GM12878 (cell line): Measurements from ENCODE around the gene PLB1. TPM values are rescaled to one million over a fixed set of nuclear protein-coding genes. Genes with fewer than 3 reads are reported as not detected.

Experiments
- ATAC-seq: fragments of 200-7000 bp; cut with Tn5 transposase; 3 replicates; pipeline ENCODE4 v1.9.1; 2020; ENCODE audit warnings: mild to moderate bottlenecking, moderate library complexity
- BruUV-seq: library from RNA; stranded (reverse); fragments of 400-500 nt; replicated peaks from 2 replicates; lab custom pipeline; 2021; lab: Mats Ljungman, UMichigan
- CTCF ChIA-PET: fragments of 300-600 bp; sonication (Branson Sonifier 250); formaldehyde crosslinking; extraction: SDS; loops from one replicate; lab custom pipeline; 2021; ENCODE audit warnings: inconsistent platforms; lab: Yijun Ruan, JAX
- POLR2A ChIA-PET: fragments of 350-600 bp; formaldehyde crosslinking; extraction: SDS; loops from one replicate; lab custom pipeline; 2021; ENCODE audit warnings: inconsistent platforms; lab: Charles Lee
- RAD21 ChIA-PET: fragments of 300-600 bp; sonication (Branson Sonifier 250); formaldehyde crosslinking; loops from one replicate; lab custom pipeline; 2023; ENCODE audit warnings: antibody characterized with exemption; ENCODE audit not compliant: unreplicated experiment; lab: Charles Lee
- SMC1A ChIA-PET: fragments of 300-600 bp; sonication (Branson Sonifier 250); formaldehyde crosslinking; loops from one replicate; lab custom pipeline; 2023; ENCODE audit not compliant: unreplicated experiment, uncharacterized antibody; lab: Charles Lee
- DNase-seq: peaks from one replicate; pipeline ENCODE4 v3.0.0-alpha.2; 2011; ENCODE audit warnings: low read depth, low spot score
- FAIRE-seq: peaks from 3 replicates; lab custom pipeline; 2011; peaks lifted over from hg19 to GRCh38; lab: Jason Lieb, UNC
- H2AFZ ChIP-seq: 2 replicates; pipeline ENCODE4 v1.6.0; 2011; ENCODE audit warnings: low read depth, low read length, control low read depth; ENCODE audit not compliant: control insufficient read depth
- H3K27ac ChIP-seq: 2 replicates; pipeline ENCODE4 v1.5.1; 2011; ENCODE audit warnings: control low read depth; ENCODE audit not compliant: control insufficient read depth, insufficient read depth
- H3K27me3 ChIP-seq, 2 experiments: replicated peaks in 1 of 2; 2 replicates each; pipeline versions ENCODE4 v1.6.0 to v1.6.1; 2011; ENCODE audit warnings: low read length in 1 of 2; ENCODE audit not compliant: control insufficient read depth in 2 of 2, insufficient read depth in 2 of 2
- H3K36me3 ChIP-seq, 2 experiments: 2 replicates each; pipeline ENCODE4 v1.5.1; 2011; ENCODE audit warnings: low read length in 1 of 2; ENCODE audit not compliant: control insufficient read depth in 2 of 2, insufficient read depth in 2 of 2
- H3K4me1 ChIP-seq: 2 replicates; pipeline ENCODE4 v1.6.1; 2011; ENCODE audit warnings: mild to moderate bottlenecking, low read length, moderate library complexity, mixed read lengths; ENCODE audit not compliant: control insufficient read depth, insufficient read depth
- H3K4me2 ChIP-seq: 2 replicates; pipeline ENCODE4 v1.6.0; 2011; ENCODE audit warnings: control low read depth; ENCODE audit not compliant: control insufficient read depth, insufficient read depth
- H3K4me3 ChIP-seq: fragments of 200-600 bp; sonication (generic); 2 replicates; pipeline ENCODE4 v1.5.1; 2016
- H3K79me2 ChIP-seq: 2 replicates; pipeline ENCODE4 v1.6.0; 2011; ENCODE audit warnings: low read length; ENCODE audit not compliant: control insufficient read depth, insufficient read depth
- H3K9ac ChIP-seq: 2 replicates; pipeline ENCODE4 v1.8.0; 2011; ENCODE audit warnings: low read length, control low read depth, mixed read lengths; ENCODE audit not compliant: control insufficient read depth, insufficient read depth
- H3K9me3 ChIP-seq: replicated peaks from 3 replicates; pipeline ENCODE4 v1.5.1; 2011; ENCODE audit warnings: mild to moderate bottlenecking, low read length; ENCODE audit not compliant: control insufficient read depth, insufficient read depth
- H4K20me1 ChIP-seq: 2 replicates; pipeline ENCODE4 v1.6.0; 2011; ENCODE audit not compliant: control insufficient read depth, insufficient read depth
- BCL11A ChIP-seq: IDR thresholded peaks from 2 replicates; pipeline ENCODE4 v1.6.1; 2011; ENCODE audit warnings: low read depth, low read length
- CREM ChIP-seq: IDR thresholded peaks from 2 replicates; pipeline ENCODE4 v1.6.1; 2014; ENCODE audit warnings: antibody characterized with exemption, low read depth
- DPF2 ChIP-seq: fragments of 450-650 bp; IDR thresholded peaks from 2 replicates; pipeline ENCODE4 v1.6.1; 2017; ENCODE audit warnings: mild to moderate bottlenecking
- ETV6 ChIP-seq, 2 experiments: fragments of 450-650 bp in 1 of 2; IDR thresholded peaks in 1 of 2; conservative IDR thresholded peaks in 1 of 2; 2 replicates each; pipeline ENCODE4 v1.6.1; 2014; ENCODE audit warnings: antibody characterized with exemption in 1 of 2, borderline replicate concordance in 1 of 2, low read depth in 1 of 2, mild to moderate bottlenecking in 1 of 2, moderate library complexity in 1 of 2
- EZH2 ChIP-seq: IDR thresholded peaks from 2 replicates; pipeline ENCODE4 v1.6.1; 2012; ENCODE audit warnings: low read depth, mild to moderate bottlenecking, control low read depth, inconsistent platforms, low read length, borderline replicate concordance; ENCODE audit not compliant: control insufficient read depth
- FOS ChIP-seq: IDR thresholded peaks from 3 replicates; pipeline ENCODE4 v1.6.1; 2011; ENCODE audit warnings: borderline replicate concordance; ENCODE audit not compliant: insufficient read length; ENCODE audit errors: extremely low read depth
- MTA2 ChIP-seq: fragments of 450-650 bp; IDR thresholded peaks from 2 replicates; pipeline ENCODE4 v1.6.1; 2016; ENCODE audit warnings: low read depth, mild to moderate bottlenecking, moderate library complexity
- NFYA ChIP-seq: IDR thresholded peaks from 2 replicates; pipeline ENCODE4 v1.6.1; 2011; ENCODE audit warnings: low read depth, mild to moderate bottlenecking, low read length, improper control_type of control experiment, borderline replicate concordance
- POLR2A ChIP-seq: IDR thresholded peaks from 2 replicates; pipeline ENCODE4 v1.6.1; 2011; ENCODE audit warnings: low read depth, mild to moderate bottlenecking, low read length
- POLR2AphosphoS2 ChIP-seq: IDR thresholded peaks from 2 replicates; pipeline ENCODE4 v1.6.1; 2011; ENCODE audit warnings: low read depth, mild to moderate bottlenecking, low read length, improper control_type of control experiment, moderate library complexity
- SP1 ChIP-seq: IDR thresholded peaks from one replicate; pipeline ENCODE4 v1.6.1; 2011; ENCODE audit warnings: low read depth, low read length
- SREBF2 ChIP-seq: IDR thresholded peaks from 2 replicates; pipeline ENCODE4 v1.6.1; 2012; ENCODE audit warnings: mild to moderate bottlenecking, low read length
- WGBS: methylation state at CpG from one replicate; pipeline ENCODE4 v1.1.6; 2016; ENCODE audit warnings: low lambda C conversion rate; ENCODE audit not compliant: insufficient replicate concordance, insufficient coverage; ENCODE audit errors: missing lambda C conversion rate; 5-methylcytosine and 5-hydroxymethylcytosine counted together
- in situ Hi-C: fragments of 300-500 bp; cut with MboI; formaldehyde crosslinking; loops from 9 replicates; pipeline ENCODE4 v1.14.3; 2018; ENCODE audit warnings: mixed read lengths
- intact Hi-C: fragments of 100-400 bp; cut with micrococcal nuclease; formaldehyde crosslinking; loops from one replicate; pipeline ENCODE4 v1.14.2; 2022; ENCODE audit not compliant: unreplicated experiment
- polyA plus RNA-seq, 11 experiments: library from polyadenylated mRNA; depleted of rRNA in 4 of 11; unstranded in 6 of 11; stranded (reverse) in 5 of 11; fragments of >200 nt; fragmentation: Nextera tagmentation in 4 of 11; fragmentation: Illumina TruSeq in 1 of 11; extraction: Ambion mirVana in 4 of 11; extraction: Trizol in 1 of 11; gene quantifications; 1 replicate in 1 of 11; 2 replicates in 10 of 11; pipeline versions ENCODE4 v1.2.1 to v1.2.3, GENCODE V29; 2011 to 2016; ENCODE audit warnings: inconsistent platforms in 2 of 11, missing spikeins in 2 of 11, low read depth in 1 of 11
- total RNA-seq, 4 experiments: library from RNA; depleted of rRNA in 3 of 4; stranded (reverse); fragments of >200 nt in 3 of 4; fragmentation: Illumina TruSeq in 1 of 4; extraction: Trizol in 1 of 4; gene quantifications; 2 replicates each; pipeline versions ENCODE4 v1.2.1 to v1.2.3, GENCODE V29; 2013 to 2021
- TF ChIP-seq, protein P1 (sequence below): fragments of 150-350 bp; IDR thresholded peaks from 2 replicates; pipeline ENCODE4 v1.6.1; 2014; ENCODE audit warnings: mild to moderate bottlenecking, low read depth, low read length
- TF ChIP-seq, protein P2 (sequence below): fragments of 450-650 bp; formaldehyde crosslinking; IDR thresholded peaks from 2 replicates; pipeline ENCODE4 v1.4.0; 2022; ENCODE audit warnings: mild to moderate bottlenecking, moderate library complexity
- TF ChIP-seq, protein P3 (sequence below): fragments of 450-650 bp; formaldehyde crosslinking; IDR thresholded peaks from 2 replicates; pipeline ENCODE4 v1.4.0; 2020; ENCODE audit warnings: mild to moderate bottlenecking, moderate library complexity

Gene PLB1
- total and polyA plus RNA-seq, 10 of the 15 experiments (the other 5 are each of a cell fraction or from before 2014, with no cell fraction given): 0.03 to 0.49 (median 0.28) TPM

DNA sequence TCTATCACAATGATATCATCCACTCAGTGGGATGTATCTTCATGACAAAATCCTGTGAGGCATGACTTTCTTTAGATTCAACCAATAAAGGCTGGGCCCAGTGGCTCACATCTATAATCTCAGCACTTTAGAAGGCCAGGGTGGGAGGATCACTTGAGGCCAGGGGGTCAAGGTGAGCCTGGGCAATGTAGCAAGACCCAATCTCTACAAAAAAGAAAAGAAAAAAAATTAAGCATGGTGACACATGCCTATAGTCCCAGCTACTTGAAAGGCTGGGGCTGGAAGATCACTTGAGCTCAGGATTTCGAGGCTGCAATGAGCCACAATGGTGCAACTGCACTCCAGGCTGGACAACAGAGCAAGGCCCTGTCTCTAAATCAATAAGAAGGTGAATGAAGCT is 68.0 kb downstream of the PLB1 start:
- no peak for TF ChIP-seq NFYA
- no peak for TF ChIP-seq EZH2
- TF ChIP-seq, protein P1, sequence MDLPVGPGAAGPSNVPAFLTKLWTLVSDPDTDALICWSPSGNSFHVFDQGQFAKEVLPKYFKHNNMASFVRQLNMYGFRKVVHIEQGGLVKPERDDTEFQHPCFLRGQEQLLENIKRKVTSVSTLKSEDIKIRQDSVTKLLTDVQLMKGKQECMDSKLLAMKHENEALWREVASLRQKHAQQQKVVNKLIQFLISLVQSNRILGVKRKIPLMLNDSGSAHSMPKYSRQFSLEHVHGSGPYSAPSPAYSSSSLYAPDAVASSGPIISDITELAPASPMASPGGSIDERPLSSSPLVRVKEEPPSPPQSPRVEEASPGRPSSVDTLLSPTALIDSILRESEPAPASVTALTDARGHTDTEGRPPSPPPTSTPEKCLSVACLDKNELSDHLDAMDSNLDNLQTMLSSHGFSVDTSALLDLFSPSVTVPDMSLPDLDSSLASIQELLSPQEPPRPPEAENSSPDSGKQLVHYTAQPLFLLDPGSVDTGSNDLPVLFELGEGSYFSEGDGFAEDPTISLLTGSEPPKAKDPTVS: no peak
- no peak for TF ChIP-seq ETV6 (conservative IDR thresholded peaks at IDR 0.05 in 1 of 2, IDR thresholded peaks at IDR 0.05 in 1 of 2; ENCODE audit: borderline replicate concordance in 1 of 2, low read depth in 1 of 2)
- TF ChIP-seq SREBF2: no peak
- TF ChIP-seq MTA2: no peak
- TF ChIP-seq BCL11A: no peak
- TF ChIP-seq SP1: no peak
- TF ChIP-seq POLR2AphosphoS2: no peak
- TF ChIP-seq, protein P2, sequence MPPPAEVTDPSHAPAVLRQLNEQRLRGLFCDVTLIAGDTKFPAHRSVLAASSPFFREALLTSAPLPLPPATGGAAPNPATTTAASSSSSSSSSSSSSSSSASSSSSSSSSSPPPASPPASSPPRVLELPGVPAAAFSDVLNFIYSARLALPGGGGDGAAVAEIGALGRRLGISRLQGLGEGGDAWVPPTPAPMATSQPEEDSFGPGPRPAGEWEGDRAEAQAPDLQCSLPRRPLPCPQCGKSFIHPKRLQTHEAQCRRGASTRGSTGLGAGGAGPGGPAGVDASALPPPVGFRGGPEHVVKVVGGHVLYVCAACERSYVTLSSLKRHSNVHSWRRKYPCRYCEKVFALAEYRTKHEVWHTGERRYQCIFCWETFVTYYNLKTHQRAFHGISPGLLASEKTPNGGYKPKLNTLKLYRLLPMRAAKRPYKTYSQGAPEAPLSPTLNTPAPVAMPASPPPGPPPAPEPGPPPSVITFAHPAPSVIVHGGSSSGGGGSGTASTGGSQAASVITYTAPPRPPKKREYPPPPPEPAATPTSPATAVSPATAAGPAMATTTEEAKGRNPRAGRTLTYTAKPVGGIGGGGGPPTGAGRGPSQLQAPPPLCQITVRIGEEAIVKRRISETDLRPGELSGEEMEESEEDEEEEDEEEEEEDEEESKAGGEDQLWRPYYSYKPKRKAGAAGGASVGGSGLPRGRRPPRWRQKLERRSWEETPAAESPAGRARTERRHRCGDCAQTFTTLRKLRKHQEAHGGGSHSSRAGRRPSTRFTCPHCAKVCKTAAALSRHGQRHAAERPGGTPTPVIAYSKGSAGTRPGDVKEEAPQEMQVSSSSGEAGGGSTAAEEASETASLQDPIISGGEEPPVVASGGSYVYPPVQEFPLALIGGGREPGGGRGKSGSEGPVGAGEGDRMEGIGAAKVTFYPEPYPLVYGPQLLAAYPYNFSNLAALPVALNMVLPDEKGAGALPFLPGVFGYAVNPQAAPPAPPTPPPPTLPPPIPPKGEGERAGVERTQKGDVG (CRISPR knock-in tag): no peak
- TF ChIP-seq, protein P3, sequence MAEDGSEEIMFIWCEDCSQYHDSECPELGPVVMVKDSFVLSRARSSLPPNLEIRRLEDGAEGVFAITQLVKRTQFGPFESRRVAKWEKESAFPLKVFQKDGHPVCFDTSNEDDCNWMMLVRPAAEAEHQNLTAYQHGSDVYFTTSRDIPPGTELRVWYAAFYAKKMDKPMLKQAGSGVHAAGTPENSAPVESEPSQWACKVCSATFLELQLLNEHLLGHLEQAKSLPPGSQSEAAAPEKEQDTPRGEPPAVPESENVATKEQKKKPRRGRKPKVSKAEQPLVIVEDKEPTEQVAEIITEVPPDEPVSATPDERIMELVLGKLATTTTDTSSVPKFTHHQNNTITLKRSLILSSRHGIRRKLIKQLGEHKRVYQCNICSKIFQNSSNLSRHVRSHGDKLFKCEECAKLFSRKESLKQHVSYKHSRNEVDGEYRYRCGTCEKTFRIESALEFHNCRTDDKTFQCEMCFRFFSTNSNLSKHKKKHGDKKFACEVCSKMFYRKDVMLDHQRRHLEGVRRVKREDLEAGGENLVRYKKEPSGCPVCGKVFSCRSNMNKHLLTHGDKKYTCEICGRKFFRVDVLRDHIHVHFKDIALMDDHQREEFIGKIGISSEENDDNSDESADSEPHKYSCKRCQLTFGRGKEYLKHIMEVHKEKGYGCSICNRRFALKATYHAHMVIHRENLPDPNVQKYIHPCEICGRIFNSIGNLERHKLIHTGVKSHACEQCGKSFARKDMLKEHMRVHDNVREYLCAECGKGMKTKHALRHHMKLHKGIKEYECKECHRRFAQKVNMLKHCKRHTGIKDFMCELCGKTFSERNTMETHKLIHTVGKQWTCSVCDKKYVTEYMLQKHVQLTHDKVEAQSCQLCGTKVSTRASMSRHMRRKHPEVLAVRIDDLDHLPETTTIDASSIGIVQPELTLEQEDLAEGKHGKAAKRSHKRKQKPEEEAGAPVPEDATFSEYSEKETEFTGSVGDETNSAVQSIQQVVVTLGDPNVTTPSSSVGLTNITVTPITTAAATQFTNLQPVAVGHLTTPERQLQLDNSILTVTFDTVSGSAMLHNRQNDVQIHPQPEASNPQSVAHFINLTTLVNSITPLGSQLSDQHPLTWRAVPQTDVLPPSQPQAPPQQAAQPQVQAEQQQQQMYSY: no peak
- TF ChIP-seq DPF2: no peak
- TF ChIP-seq CREM: no peak
- no peak for TF ChIP-seq FOS
- TF ChIP-seq POLR2A: no peak
- ChIA-PET CTCF (interaction anchor here (0.6 to 2.5 kb wide), 2 partner anchors 30 to 119 kb away, joined by 3 to 10 read pairs; no protein-coding TSS in a partner anchor), POLR2A (no interaction called here), RAD21 (no interaction called here), SMC1A (interaction anchor here (1.8 kb wide), 1 partner anchor 31 kb away, joined by 4 read pairs; no protein-coding TSS in a partner anchor)
- Histone ChIP-seq H2AFZ (no peak overlapping the region), H3K79me2 (no peaks in the 10 kb centered on the region), H3K4me3 (no peak overlapping the region), H3K36me3 (no peaks in the 10 kb centered on the region), H3K9me3 (no peaks in the 10 kb centered on the region), H3K27me3 (no peaks in the 10 kb centered on the region; a peak in 1 of 4 replicates), H3K27ac (no peak overlapping the region), H4K20me1 (no peaks in the 10 kb centered on the region), H3K4me2 (no peak overlapping the region), H3K9ac (no peak overlapping the region), H3K4me1 (peaks cover 3% of the 10 kb centered on the region; the same call in 1 of the 2 replicates)
- BruUV-seq: no TSS peak
- WGBS: 0% methylated on average over 1 of the region's 1 CpG
- DNase-seq: no peak
- FAIRE-seq: no peak
- intact Hi-C loops: no loop called here
- ATAC-seq: no peak
- in situ Hi-C loops: no loop called here
